Loucy (cell line): Measurements from ENCODE around the gene ZDHHC14.

Source experiments
- H2AFZ ChIP-seq: fragments of 200-600 bp; sonication (generic); 2 replicates; pipeline ENCODE4 v1.6.0; 2016; ENCODE audit warnings: antibody characterized with exemption, mild to moderate bottlenecking, low read length, moderate library complexity
- H3F3A ChIP-seq: fragments of 200-600 bp; 2 replicates; pipeline ENCODE4 v1.6.0; 2016; ENCODE audit warnings: antibody characterized with exemption, low read depth, mild to moderate bottlenecking
- H3K27me3 ChIP-seq: fragments of 200-600 bp; sonication (generic); 2 replicates; pipeline ENCODE4 v1.6.1; 2014; ENCODE audit warnings: low read length, mild to moderate bottlenecking; ENCODE audit not compliant: insufficient read depth, poor library complexity, severe bottlenecking
- H3K36me3 ChIP-seq: fragments of 200-600 bp; sonication (generic); 2 replicates; pipeline ENCODE4 v1.6.1; 2016; ENCODE audit warnings: low read length; ENCODE audit not compliant: insufficient read depth
- H3K4me1 ChIP-seq: fragments of 200-600 bp; sonication (generic); 2 replicates; pipeline ENCODE4 v1.5.1; 2014; ENCODE audit warnings: low read length, mild to moderate bottlenecking; ENCODE audit not compliant: insufficient read depth, poor library complexity, severe bottlenecking
- H3K4me2 ChIP-seq: fragments of 200-600 bp; sonication (generic); 2 replicates; pipeline ENCODE4 v1.6.0; 2014; ENCODE audit warnings: antibody characterized with exemption, low read length, low read depth, mild to moderate bottlenecking; ENCODE audit not compliant: poor library complexity, severe bottlenecking
- H3K4me3 ChIP-seq: fragments of 200-600 bp; sonication (generic); 2 replicates; pipeline ENCODE4 v1.5.1; 2014; ENCODE audit warnings: low read length, mild to moderate bottlenecking, mixed read lengths; ENCODE audit not compliant: poor library complexity, severe bottlenecking
- H3K79me2 ChIP-seq: fragments of 200-600 bp; sonication (generic); 2 replicates; pipeline ENCODE4 v1.6.1; 2014; ENCODE audit warnings: low read length; ENCODE audit not compliant: insufficient read depth
- H3K9ac ChIP-seq: fragments of 200-600 bp; sonication (generic); 2 replicates; pipeline ENCODE4 v1.6.0; 2014; ENCODE audit warnings: mild to moderate bottlenecking, low read depth, low read length, moderate library complexity; ENCODE audit not compliant: poor library complexity, severe bottlenecking
- H3K9me2 ChIP-seq: fragments of 200-600 bp; sonication (generic); replicated peaks from 2 replicates; pipeline ENCODE4 v1.6.1; 2016; ENCODE audit warnings: low read depth, low read length, mixed read lengths
- H3K9me3 ChIP-seq: fragments of 200-600 bp; sonication (generic); 2 replicates; pipeline ENCODE4 v1.6.1; 2014; ENCODE audit warnings: mild to moderate bottlenecking, antibody characterized with exemption, low read length, low read depth; ENCODE audit not compliant: insufficient read depth
- H4K20me1 ChIP-seq: fragments of 200-600 bp; sonication (generic); 2 replicates; pipeline ENCODE4 v1.6.0; 2014; ENCODE audit warnings: antibody characterized with exemption, low read length, mild to moderate bottlenecking; ENCODE audit not compliant: insufficient read depth, poor library complexity, severe bottlenecking
- EZH2phosphoT487 ChIP-seq: fragments of 200-600 bp; IDR thresholded peaks from 2 replicates; pipeline ENCODE4 v1.6.1; 2018; ENCODE audit warnings: antibody characterized with exemption, mild to moderate bottlenecking, moderate library complexity, borderline replicate concordance
- TF ChIP-seq, protein P1 (sequence below): fragments of 200-600 bp; sonication (generic); conservative IDR thresholded peaks from 2 replicates; pipeline ENCODE4 v1.5.1; 2014; ENCODE audit warnings: mild to moderate bottlenecking, antibody characterized with exemption, low read length

ZDHHC14 gene

DNA sequence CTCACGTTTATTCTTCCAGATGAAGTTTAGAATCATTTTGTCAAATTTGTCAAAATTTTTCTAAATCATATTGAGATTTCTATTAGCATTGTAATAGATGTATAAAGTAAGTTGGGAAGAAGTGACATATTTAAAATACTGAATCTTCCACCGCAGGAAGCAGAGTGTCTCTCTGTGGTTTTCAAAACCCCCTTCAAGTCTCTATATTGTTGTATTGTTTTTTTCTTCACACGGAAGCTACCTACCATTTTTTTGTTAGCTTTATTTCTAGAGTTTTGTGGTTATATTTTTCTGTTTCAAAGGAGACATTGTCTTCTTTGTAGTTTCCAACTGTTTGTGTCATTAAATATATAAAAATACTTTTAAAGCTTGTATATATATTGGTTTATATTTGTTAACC, 188.6 kb downstream of the ZDHHC14 start:
- Histone ChIP-seq H3K79me2 (no peaks in the 10 kb centered on the region), H3K4me1 (peaks cover 11% of the 10 kb centered on the region), H3K36me3 (no peaks in the 10 kb centered on the region), H3K27me3 (no peaks in the 10 kb centered on the region), H3K9ac (no peak overlapping the region), H2AFZ (no peak overlapping the region), H3F3A (no peaks in the 10 kb centered on the region), H4K20me1 (no peaks in the 10 kb centered on the region), H3K9me2 (no peaks in the 10 kb centered on the region), H3K4me3 (no peak overlapping the region), H3K9me3 (no peaks in the 10 kb centered on the region), H3K4me2 (peak overlapping the region; percentile 41)
- TF ChIP-seq EZH2phosphoT487: no peak
- TF ChIP-seq, protein P1, sequence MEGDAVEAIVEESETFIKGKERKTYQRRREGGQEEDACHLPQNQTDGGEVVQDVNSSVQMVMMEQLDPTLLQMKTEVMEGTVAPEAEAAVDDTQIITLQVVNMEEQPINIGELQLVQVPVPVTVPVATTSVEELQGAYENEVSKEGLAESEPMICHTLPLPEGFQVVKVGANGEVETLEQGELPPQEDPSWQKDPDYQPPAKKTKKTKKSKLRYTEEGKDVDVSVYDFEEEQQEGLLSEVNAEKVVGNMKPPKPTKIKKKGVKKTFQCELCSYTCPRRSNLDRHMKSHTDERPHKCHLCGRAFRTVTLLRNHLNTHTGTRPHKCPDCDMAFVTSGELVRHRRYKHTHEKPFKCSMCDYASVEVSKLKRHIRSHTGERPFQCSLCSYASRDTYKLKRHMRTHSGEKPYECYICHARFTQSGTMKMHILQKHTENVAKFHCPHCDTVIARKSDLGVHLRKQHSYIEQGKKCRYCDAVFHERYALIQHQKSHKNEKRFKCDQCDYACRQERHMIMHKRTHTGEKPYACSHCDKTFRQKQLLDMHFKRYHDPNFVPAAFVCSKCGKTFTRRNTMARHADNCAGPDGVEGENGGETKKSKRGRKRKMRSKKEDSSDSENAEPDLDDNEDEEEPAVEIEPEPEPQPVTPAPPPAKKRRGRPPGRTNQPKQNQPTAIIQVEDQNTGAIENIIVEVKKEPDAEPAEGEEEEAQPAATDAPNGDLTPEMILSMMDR: no peak

DNA sequence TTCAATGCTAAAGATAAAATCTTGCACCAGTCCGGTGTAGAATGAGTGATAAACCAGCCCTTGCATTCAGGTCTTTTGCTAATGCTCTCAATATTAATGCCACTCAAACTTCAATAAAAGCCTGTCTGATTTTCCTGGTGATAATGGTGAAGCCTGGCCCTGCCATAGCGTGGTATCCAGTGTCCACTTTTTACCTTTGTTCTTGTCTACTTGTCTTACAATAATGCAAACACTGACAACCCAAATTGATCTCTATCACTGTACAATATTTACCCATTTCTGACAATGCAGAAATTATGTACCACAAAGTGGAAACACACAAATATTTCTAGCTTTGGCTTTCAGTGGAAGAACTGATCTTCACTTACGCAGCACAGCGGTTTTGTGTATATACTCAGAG, 189.1 kb downstream of the ZDHHC14 start:
- no peak overlapping the region for H3K4me3 ChIP-seq
- H4K20me1 ChIP-seq: no peaks in the 10 kb centered on the region
- H2AFZ ChIP-seq: no peak overlapping the region
- no peaks in the 10 kb centered on the region for H3K27me3 ChIP-seq
- H3K4me1 ChIP-seq: peaks cover 11% of the 10 kb centered on the region
- H3K9me3 ChIP-seq: no peaks in the 10 kb centered on the region
- peak overlapping the region; percentile 41 for H3K4me2 ChIP-seq
- H3K9ac ChIP-seq: no peak overlapping the region
- no peaks in the 10 kb centered on the region for H3K36me3 ChIP-seq
- H3F3A ChIP-seq: no peaks in the 10 kb centered on the region
- no peaks in the 10 kb centered on the region for H3K9me2 ChIP-seq
- TF ChIP-seq, protein P1: no peak
- TF ChIP-seq EZH2phosphoT487: no peak
- no peaks in the 10 kb centered on the region for H3K79me2 ChIP-seq

DNA sequence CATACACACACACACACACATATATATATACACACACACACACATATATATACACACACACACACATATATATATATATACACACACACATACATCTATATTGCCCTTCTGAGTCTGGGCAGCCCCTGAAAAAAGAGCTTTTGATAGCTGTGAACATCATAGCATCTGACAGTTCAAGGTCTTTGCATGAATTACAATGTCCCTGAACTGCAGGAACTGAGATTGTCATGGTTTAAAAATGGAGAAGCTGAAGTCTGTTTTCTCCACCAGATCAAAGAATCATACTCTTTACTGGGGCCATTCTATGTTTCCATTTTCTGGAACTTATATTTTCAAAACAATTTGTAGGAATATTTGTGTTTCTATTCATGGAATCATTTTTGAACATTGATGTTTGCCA, 189.8 kb downstream of the ZDHHC14 start:
- H2AFZ ChIP-seq: no peak overlapping the region
- H3K9ac ChIP-seq: no peak overlapping the region
- H3K9me2 ChIP-seq: no peaks in the 10 kb centered on the region
- no peaks in the 10 kb centered on the region for H3K79me2 ChIP-seq
- H3F3A ChIP-seq: no peaks in the 10 kb centered on the region
- peaks cover 11% of the 10 kb centered on the region for H3K4me1 ChIP-seq
- no peak for TF ChIP-seq EZH2phosphoT487
- TF ChIP-seq, protein P1: no peak
- H3K4me3 ChIP-seq: no peak overlapping the region
- no peaks in the 10 kb centered on the region for H4K20me1 ChIP-seq
- H3K27me3 ChIP-seq: no peaks in the 10 kb centered on the region
- no peaks in the 10 kb centered on the region for H3K36me3 ChIP-seq
- no peak overlapping the region for H3K4me2 ChIP-seq
- H3K9me3 ChIP-seq: no peaks in the 10 kb centered on the region
